GM12878 (cell line): Measurements from ENCODE around the gene HOTAIR.

ENCODE experiments used
- EZH2 ChIP-seq: IDR thresholded peaks from 2 replicates; pipeline ENCODE4 v1.6.1; 2012; ENCODE audit warnings: low read depth, mild to moderate bottlenecking, control low read depth, inconsistent platforms, low read length, borderline replicate concordance; ENCODE audit not compliant: control insufficient read depth
- TF ChIP-seq, protein P1 (sequence below), 3 experiments: IDR thresholded peaks in 2 of 3; conservative IDR thresholded peaks in 1 of 3; 2 replicates each; pipeline ENCODE4 v1.5.1; 2011; ENCODE audit warnings: low read depth in 3 of 3, low read length in 3 of 3, mild to moderate bottlenecking in 3 of 3, control low read depth in 2 of 3, moderate library complexity in 2 of 3, inconsistent platforms in 1 of 3, mixed read lengths in 1 of 3; ENCODE audit not compliant: control insufficient read depth in 2 of 3, insufficient read depth in 1 of 3; ENCODE audit errors: extremely low read depth in 1 of 3

DNA sequence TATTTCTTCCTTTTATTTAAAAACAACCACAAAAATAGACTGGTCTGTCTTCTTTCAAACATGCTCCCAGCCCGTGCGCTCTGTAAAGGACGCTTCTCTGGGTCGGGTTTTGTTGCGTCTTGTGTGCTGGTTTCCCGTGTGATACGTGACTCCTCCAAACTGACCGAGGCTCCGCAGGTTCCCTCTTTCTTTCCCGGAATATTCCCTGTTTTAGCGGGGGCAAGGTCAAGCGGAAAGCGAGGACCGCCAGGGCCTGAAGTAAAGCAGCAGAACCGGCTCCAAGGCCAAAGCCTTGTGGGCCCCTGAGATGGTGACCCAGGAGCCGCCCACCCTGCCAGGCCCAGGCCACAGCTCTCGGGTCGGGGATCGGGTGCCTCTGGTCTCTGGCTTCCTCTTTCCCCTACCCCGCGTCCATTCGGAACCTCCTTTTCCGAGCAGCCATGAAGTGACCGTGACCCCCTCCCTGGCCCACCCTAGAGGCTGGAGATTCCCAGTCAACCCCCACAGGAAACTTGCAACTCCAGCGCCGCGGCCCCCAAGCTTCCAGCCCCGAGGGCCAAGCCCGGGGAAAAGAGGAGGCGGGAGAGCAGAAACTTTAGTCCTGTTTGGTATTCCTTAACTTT is 9.3 kb upstream of the HOTAIR start:
- TF ChIP-seq EZH2, result no peak
- TF ChIP-seq, protein P1, sequence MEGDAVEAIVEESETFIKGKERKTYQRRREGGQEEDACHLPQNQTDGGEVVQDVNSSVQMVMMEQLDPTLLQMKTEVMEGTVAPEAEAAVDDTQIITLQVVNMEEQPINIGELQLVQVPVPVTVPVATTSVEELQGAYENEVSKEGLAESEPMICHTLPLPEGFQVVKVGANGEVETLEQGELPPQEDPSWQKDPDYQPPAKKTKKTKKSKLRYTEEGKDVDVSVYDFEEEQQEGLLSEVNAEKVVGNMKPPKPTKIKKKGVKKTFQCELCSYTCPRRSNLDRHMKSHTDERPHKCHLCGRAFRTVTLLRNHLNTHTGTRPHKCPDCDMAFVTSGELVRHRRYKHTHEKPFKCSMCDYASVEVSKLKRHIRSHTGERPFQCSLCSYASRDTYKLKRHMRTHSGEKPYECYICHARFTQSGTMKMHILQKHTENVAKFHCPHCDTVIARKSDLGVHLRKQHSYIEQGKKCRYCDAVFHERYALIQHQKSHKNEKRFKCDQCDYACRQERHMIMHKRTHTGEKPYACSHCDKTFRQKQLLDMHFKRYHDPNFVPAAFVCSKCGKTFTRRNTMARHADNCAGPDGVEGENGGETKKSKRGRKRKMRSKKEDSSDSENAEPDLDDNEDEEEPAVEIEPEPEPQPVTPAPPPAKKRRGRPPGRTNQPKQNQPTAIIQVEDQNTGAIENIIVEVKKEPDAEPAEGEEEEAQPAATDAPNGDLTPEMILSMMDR (IDR thresholded peaks at IDR 0.05 in 2 of 3, conservative IDR thresholded peaks at IDR 0.05 in 1 of 3; ENCODE audit: control insufficient read depth in 2 of 3, extremely low read depth in 1 of 3, insufficient read depth in 1 of 3, low read depth in 3 of 3, low read length in 3 of 3), result no peak
